OCI-LY3 (cell line): ENCODE results near the gene HDAC7.

Experiments
- CTCF ChIP-seq: fragments of 200-600, 300-600 bp; sonication (generic); IDR thresholded peaks from 2 replicates; pipeline ENCODE4 v1.5.1; 2014; ENCODE audit warnings: antibody characterized with exemption, low read length, low read depth
- EZH2phosphoT487 ChIP-seq: fragments of 200-600 bp; shearing (Covaris generic); IDR thresholded peaks from 2 replicates; pipeline ENCODE4 v1.6.1; 2018; ENCODE audit warnings: antibody characterized with exemption, mixed run types, low read depth

DNA sequence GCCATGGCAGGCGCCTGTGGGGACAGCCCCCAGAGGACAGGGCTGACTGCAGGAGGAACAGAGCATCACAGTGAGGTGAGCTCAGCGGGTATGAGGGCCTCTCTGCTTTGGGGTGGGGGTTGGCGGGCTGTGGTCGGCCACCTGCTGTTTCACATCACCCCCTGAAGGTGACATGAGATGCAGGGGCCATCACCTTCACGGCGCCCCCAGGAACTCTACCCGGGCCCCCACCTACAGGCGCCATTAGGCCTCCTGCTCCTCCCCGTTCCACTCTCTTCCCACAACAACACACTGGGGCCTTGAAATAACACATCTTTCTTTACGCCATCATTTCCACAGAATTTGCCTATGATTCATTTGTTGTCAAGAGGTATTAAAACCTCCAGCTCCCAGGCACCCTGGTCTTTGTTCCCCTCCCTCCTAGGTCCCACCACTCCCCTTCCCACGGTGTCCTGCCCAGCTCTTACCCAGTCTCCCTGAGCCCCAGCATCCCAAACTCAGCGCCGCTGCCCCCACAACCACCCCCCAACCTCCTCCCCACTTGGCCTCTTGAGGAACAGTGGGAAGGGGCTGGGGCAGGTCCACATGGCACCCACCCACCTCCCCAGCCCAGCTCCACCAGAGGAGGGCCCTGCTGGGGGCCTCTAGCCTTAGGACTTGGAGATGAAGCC lies 12.7 kb upstream of the HDAC7 start:
- TF ChIP-seq CTCF (0 out of 2 replicates have a peak, but pooled peaks have one; percentile 8), EZH2phosphoT487 (no peak)
